Endothelial cell of umbilical vein (primary cell): ENCODE results near the gene BANK1. TPM values are rescaled to one million over a fixed set of nuclear protein-coding genes. Genes with fewer than 3 reads are reported as not detected.

Experiments
- BruUV-seq: library from RNA; stranded (reverse); fragments of 400-500 nt; replicated peaks from 2 replicates; lab custom pipeline; 2021; lab: Mats Ljungman, UMichigan
- CTCF ChIA-PET: fragments of 300-600, 350-600 bp; sonication (Branson Sonifier 250); formaldehyde crosslinking; loops from one replicate; lab custom pipeline; 2021; ENCODE audit warnings: antibody characterized with exemption, inconsistent platforms; lab: Charles Lee
- POLR2A ChIA-PET: fragments of 300-600, 350-600 bp; sonication (Branson Sonifier 250); formaldehyde crosslinking; loops from one replicate; lab custom pipeline; 2021; ENCODE audit warnings: antibody characterized with exemption, inconsistent platforms; lab: Charles Lee
- DNase-seq: peaks from one replicate; pipeline ENCODE4 v3.0.0-alpha.2; 2011; ENCODE audit warnings: low read depth, low spot score
- FAIRE-seq: peaks from 2 replicates; lab custom pipeline; 2011; peaks lifted over from hg19 to GRCh38; lab: Jason Lieb, UNC
- H2AFZ ChIP-seq: 2 replicates; pipeline ENCODE4 v1.6.0; 2012; ENCODE audit warnings: low read depth, low read length, control low read depth, inconsistent platforms
- H3K27ac ChIP-seq: 2 replicates; pipeline ENCODE4 v1.5.1; 2011; ENCODE audit warnings: low read depth, mild to moderate bottlenecking, control low read depth, low read length, moderate library complexity; ENCODE audit not compliant: insufficient read depth
- H3K27me3 ChIP-seq, 2 experiments: 2 replicates each; pipeline versions ENCODE4 v1.6.0 to v1.6.1; 2011; ENCODE audit warnings: low read length in 2 of 2, mixed read lengths in 1 of 2; ENCODE audit not compliant: control insufficient read depth in 2 of 2, insufficient read depth in 2 of 2
- H3K36me3 ChIP-seq, 2 experiments: 2 replicates in 1 of 2; 3 replicates in 1 of 2; pipeline ENCODE4 v1.5.1; 2011; ENCODE audit warnings: low read length in 2 of 2, mild to moderate bottlenecking in 1 of 2, moderate library complexity in 1 of 2; ENCODE audit not compliant: control insufficient read depth in 2 of 2, insufficient read depth in 2 of 2; ENCODE audit errors: extremely low read depth in 1 of 2
- H3K4me1 ChIP-seq: 3 replicates; pipeline ENCODE4 v1.5.1; 2011; ENCODE audit warnings: mild to moderate bottlenecking, low read length; ENCODE audit not compliant: control insufficient read depth, insufficient read depth; ENCODE audit errors: extremely low read depth
- H3K4me2 ChIP-seq: 2 replicates; pipeline ENCODE4 v1.6.1; 2011; ENCODE audit warnings: low read length, control low read depth, mixed read lengths; ENCODE audit not compliant: insufficient read depth
- H3K4me3 ChIP-seq, 3 experiments: fragments of 200-600 bp in 1 of 3; sonication (generic), shearing (Covaris generic) in 1 of 3; replicated peaks in 1 of 3; 2 replicates each; pipeline ENCODE4 v1.5.1; 2011 to 2016; ENCODE audit warnings: control low read depth in 3 of 3, low read length in 3 of 3, mild to moderate bottlenecking in 2 of 3, inconsistent platforms in 1 of 3, low read depth in 1 of 3, moderate library complexity in 1 of 3; ENCODE audit not compliant: insufficient read depth in 1 of 3
- H3K79me2 ChIP-seq: 2 replicates; pipeline ENCODE4 v1.6.0; 2012; ENCODE audit warnings: low read length, inconsistent platforms; ENCODE audit not compliant: control insufficient read depth, insufficient read depth
- H3K9ac ChIP-seq: replicated peaks from 2 replicates; pipeline ENCODE3; 2011; ENCODE audit warnings: low read length, control low read depth; ENCODE audit not compliant: insufficient read depth; ENCODE audit errors: extremely low read depth
- H3K9me1 ChIP-seq: replicated peaks from 3 replicates; pipeline ENCODE4 v1.6.0; 2011; ENCODE audit warnings: mild to moderate bottlenecking, low read length; ENCODE audit not compliant: control insufficient read depth, insufficient read depth; ENCODE audit errors: extremely low read depth
- H3K9me3 ChIP-seq: replicated peaks from 2 replicates; pipeline ENCODE4 v1.5.1; 2012; ENCODE audit warnings: low read length, inconsistent platforms; ENCODE audit not compliant: control insufficient read depth, insufficient read depth
- H4K20me1 ChIP-seq: replicated peaks from 2 replicates; pipeline ENCODE3; 2011; ENCODE audit warnings: mild to moderate bottlenecking, low read length; ENCODE audit not compliant: control insufficient read depth, insufficient read depth; ENCODE audit errors: extremely low read depth
- EZH2 ChIP-seq: IDR thresholded peaks from 2 replicates; pipeline ENCODE4 v1.6.1; 2012; ENCODE audit warnings: borderline replicate concordance, low read depth, mild to moderate bottlenecking, moderate library complexity, low read length, inconsistent platforms; ENCODE audit not compliant: severe bottlenecking
- FOS ChIP-seq: IDR thresholded peaks from 2 replicates; pipeline ENCODE4 v1.6.1; 2011; ENCODE audit warnings: mild to moderate bottlenecking, low read length, moderate library complexity, borderline replicate concordance; ENCODE audit not compliant: insufficient read depth
- GATA2 ChIP-seq: IDR thresholded peaks from 2 replicates; pipeline ENCODE4 v1.7.0; 2011; ENCODE audit warnings: low read depth, mild to moderate bottlenecking, moderate library complexity, mixed read lengths, low read length; ENCODE audit not compliant: insufficient read length, insufficient read depth
- JUN ChIP-seq: IDR thresholded peaks from 2 replicates; pipeline ENCODE4 v1.6.1; 2011; ENCODE audit warnings: borderline replicate concordance, low read depth; ENCODE audit not compliant: insufficient read length, insufficient read depth
- MYC ChIP-seq: IDR thresholded peaks from one replicate; pipeline ENCODE4 v1.6.1; 2011; ENCODE audit warnings: mild to moderate bottlenecking, low read depth, low read length
- POLR2A ChIP-seq: IDR thresholded peaks from 2 replicates; pipeline ENCODE4 v1.6.1; 2012; ENCODE audit warnings: low read depth, mild to moderate bottlenecking, control low read depth, low read length
- POLR2AphosphoS5 ChIP-seq: IDR thresholded peaks from 2 replicates; pipeline ENCODE4 v1.6.1; 2012; ENCODE audit warnings: low read depth, mild to moderate bottlenecking, control low read depth, low read length, moderate library complexity; ENCODE audit not compliant: insufficient read depth
- dilution Hi-C: fragments of 300-500 bp; cut with MboI; formaldehyde crosslinking; loops from one replicate; pipeline ENCODE4 v1.15.0; 2019; ENCODE audit warnings: low sequenced_read_pairs; ENCODE audit not compliant: extremely low pct_ligation_motif_present
- intact Hi-C: fragments of 100-400 bp; cut with micrococcal nuclease; formaldehyde crosslinking; loops from one replicate; pipeline ENCODE4 v1.10.0; 2022
- polyA plus RNA-seq, 4 experiments: library from polyadenylated mRNA; depleted of rRNA in 3 of 4; stranded (reverse) in 3 of 4; unstranded in 1 of 4; fragments of >200 nt; gene quantifications; 2 replicates each; pipeline versions ENCODE4 v1.2.1 to v1.2.3, GENCODE V29; 2011 to 2012; ENCODE audit warnings: missing spikeins in 1 of 4
- total RNA-seq: library from RNA; stranded (reverse); gene quantifications from 2 replicates; pipeline ENCODE4 v1.2.3, GENCODE V29; 2021
- TF ChIP-seq, protein P1 (sequence below): IDR thresholded peaks from 2 replicates; pipeline ENCODE4 v1.6.1; 2011; ENCODE audit not compliant: insufficient read depth, insufficient read length
- TF ChIP-seq, protein P2 (sequence below), 2 donors: IDR thresholded peaks; 1 replicate in 1 of 2; 2 replicates in 1 of 2; pipeline ENCODE4 v1.5.1; 2011; ENCODE audit warnings: low read length in 2 of 2, mild to moderate bottlenecking in 2 of 2, moderate library complexity in 2 of 2, control low read depth in 1 of 2, inconsistent platforms in 1 of 2, low read depth in 1 of 2; ENCODE audit not compliant: insufficient read depth in 1 of 2; ENCODE audit errors: extremely low read depth in 1 of 2

BANK1 gene
- total and polyA plus RNA-seq, 2 donors (not counting 3 experiments of a cell fraction or from before 2014, with no cell fraction given), result 0.29 to 0.32 TPM

DNA sequence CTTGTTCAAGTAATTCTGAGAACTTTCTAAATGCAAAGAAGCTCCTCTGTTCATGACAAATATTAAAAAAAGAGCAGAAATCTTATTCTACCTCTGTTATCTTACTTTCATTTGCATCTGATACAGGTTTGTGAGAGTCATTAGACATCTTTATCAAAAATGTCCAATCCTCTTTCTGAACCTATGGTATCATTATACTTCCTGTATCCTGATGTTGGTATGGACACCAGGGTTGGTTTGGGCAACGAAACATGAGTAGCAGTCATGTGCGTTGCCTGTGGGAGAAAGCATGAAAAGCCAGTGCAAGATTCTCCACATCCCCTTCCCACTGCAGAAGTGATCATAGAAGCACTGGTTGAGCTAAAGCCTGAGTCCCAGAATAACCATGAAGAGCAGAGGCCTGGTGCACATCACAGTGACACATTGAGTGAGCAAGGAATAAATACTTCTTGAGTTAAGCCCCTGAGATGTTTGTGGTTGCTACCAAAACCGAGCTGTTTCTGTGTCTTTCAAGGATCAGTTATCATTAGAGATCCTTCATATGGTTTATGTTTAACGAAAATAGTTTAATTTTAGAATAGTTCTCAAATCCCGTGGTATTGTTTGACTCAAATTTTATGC, 197.2 kb downstream of the BANK1 start:
- FAIRE-seq (no peak), DNase-seq (no peak)
- no peak for TF ChIP-seq EZH2
- TF ChIP-seq GATA2, result no peak
- TF ChIP-seq POLR2AphosphoS5, result no peak
- no peak for TF ChIP-seq JUN
- TF ChIP-seq FOS, result no peak
- BruUV-seq, result no TSS peak
- H3K4me3 ChIP-seq, result no peak overlapping the region
- dilution Hi-C loops, result no loop called here
- no peak overlapping the region for H3K4me2 ChIP-seq
- no peaks in the 10 kb centered on the region for H3K36me3 ChIP-seq
- H3K27me3 ChIP-seq, result no peaks in the 10 kb centered on the region
- ChIA-PET POLR2A (no interaction called here), CTCF (interaction anchor here (1.0 kb wide), 1 partner anchor 10 kb away, joined by 3 read pairs; no protein-coding TSS in a partner anchor)
- no peaks in the 10 kb centered on the region for H3K4me1 ChIP-seq
- H4K20me1 ChIP-seq, result no peaks in the 10 kb centered on the region
- no peaks in the 10 kb centered on the region for H3K9me1 ChIP-seq
- H3K27ac ChIP-seq, result no peak overlapping the region
- H2AFZ ChIP-seq, result no peak overlapping the region
- intact Hi-C loops, result no loop called here
- H3K9me3 ChIP-seq, result no peaks in the 10 kb centered on the region
- H3K9ac ChIP-seq, result no peak overlapping the region
- no peaks in the 10 kb centered on the region for H3K79me2 ChIP-seq

GRCh38 chr4:101989551-101989950, 199.0 kb downstream of the BANK1 start:
- FAIRE-seq (no peak), DNase-seq (no peak)
- CTCF ChIA-PET, result no interaction called here
- H3K9me1 ChIP-seq, result no peaks in the 10 kb centered on the region
- no peaks in the 10 kb centered on the region for H3K9me3 ChIP-seq
- dilution Hi-C loops (no loop called here), intact Hi-C loops (no loop called here)
- H3K27me3 ChIP-seq, result no peaks in the 10 kb centered on the region
- BruUV-seq, result no TSS peak
- no peaks in the 10 kb centered on the region for H4K20me1 ChIP-seq
- H3K27ac ChIP-seq, result no peak overlapping the region
- no peaks in the 10 kb centered on the region for H3K4me1 ChIP-seq
- no peaks in the 10 kb centered on the region for H3K36me3 ChIP-seq
- H2AFZ ChIP-seq, result no peak overlapping the region
- no peak overlapping the region for H3K4me3 ChIP-seq
- H3K4me2 ChIP-seq, result no peak overlapping the region
- TF ChIP-seq POLR2A, result no peak
- TF ChIP-seq MYC, result no peak
- no peak for TF ChIP-seq POLR2AphosphoS5
- TF ChIP-seq FOS, result no peak
- no peak for TF ChIP-seq GATA2
- TF ChIP-seq, protein P1, sequence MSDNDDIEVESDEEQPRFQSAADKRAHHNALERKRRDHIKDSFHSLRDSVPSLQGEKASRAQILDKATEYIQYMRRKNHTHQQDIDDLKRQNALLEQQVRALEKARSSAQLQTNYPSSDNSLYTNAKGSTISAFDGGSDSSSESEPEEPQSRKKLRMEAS, result no peak
- no peak for TF ChIP-seq JUN
- no peak for TF ChIP-seq EZH2
- TF ChIP-seq, protein P2, sequence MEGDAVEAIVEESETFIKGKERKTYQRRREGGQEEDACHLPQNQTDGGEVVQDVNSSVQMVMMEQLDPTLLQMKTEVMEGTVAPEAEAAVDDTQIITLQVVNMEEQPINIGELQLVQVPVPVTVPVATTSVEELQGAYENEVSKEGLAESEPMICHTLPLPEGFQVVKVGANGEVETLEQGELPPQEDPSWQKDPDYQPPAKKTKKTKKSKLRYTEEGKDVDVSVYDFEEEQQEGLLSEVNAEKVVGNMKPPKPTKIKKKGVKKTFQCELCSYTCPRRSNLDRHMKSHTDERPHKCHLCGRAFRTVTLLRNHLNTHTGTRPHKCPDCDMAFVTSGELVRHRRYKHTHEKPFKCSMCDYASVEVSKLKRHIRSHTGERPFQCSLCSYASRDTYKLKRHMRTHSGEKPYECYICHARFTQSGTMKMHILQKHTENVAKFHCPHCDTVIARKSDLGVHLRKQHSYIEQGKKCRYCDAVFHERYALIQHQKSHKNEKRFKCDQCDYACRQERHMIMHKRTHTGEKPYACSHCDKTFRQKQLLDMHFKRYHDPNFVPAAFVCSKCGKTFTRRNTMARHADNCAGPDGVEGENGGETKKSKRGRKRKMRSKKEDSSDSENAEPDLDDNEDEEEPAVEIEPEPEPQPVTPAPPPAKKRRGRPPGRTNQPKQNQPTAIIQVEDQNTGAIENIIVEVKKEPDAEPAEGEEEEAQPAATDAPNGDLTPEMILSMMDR (IDR thresholded peaks at IDR 0.05; ENCODE audit: extremely low read depth in 1 of 2, insufficient read depth in 1 of 2, low read depth in 1 of 2, low read length in 2 of 2), result no peak
- H3K9ac ChIP-seq, result no peak overlapping the region
- H3K79me2 ChIP-seq, result no peaks in the 10 kb centered on the region
- POLR2A ChIA-PET, result no interaction called here
